Measurements from ENCODE around the gene SPAST. TPM values are rescaled to one million over a fixed set of nuclear protein-coding genes. Genes with fewer than 3 reads are reported as not detected.

Gene SPAST
- total RNA-seq, 1 experiment from 2014 or later: 32.8 TPM

DNA sequence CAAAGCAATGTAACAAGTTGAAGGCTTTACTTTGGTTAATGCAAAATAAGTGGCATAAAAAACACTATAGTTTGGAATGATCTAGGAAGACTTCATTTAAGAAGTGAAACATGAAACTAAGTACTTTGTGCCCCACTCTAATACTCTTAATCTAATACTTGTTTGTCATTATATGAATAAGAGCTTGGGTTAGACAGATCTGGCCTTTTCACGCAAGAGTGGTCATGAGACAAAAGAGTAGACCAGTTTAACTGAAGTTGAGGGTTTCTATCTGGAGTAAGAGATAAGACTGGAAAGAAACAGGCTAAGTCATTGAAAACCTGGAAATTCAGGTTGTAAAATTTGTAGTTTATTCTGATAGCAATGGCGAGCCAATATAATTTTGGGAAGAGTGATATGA lies 105.2 kb downstream of the SPAST start:
- Histone ChIP-seq H3K4me1 (ENCODE audit: insufficient read depth, low read length) (no peaks in the 10 kb centered on the region), H4K20me1 (ENCODE audit: control insufficient read depth, insufficient read depth, insufficient read length) (no peaks in the 10 kb centered on the region), H3K27me3 (ENCODE audit: insufficient read depth, low read length) (no peaks in the 10 kb centered on the region), H3K56ac (ENCODE audit: insufficient read length, low read depth, low read length) (no peak overlapping the region), H3K4me2 (ENCODE audit: insufficient read depth, insufficient read length, low read length) (no peak overlapping the region), H3K14ac (ENCODE audit: insufficient read depth, low read length) (no peak overlapping the region), H2BK120ac (ENCODE audit: low read depth, low read length, poor library complexity, severe bottlenecking) (no peak overlapping the region), H2BK15ac (ENCODE audit: low read depth, low read length) (no peak overlapping the region), H3K79me1 (ENCODE audit: insufficient read depth, low read depth, low read length, poor library complexity, severe bottlenecking) (peaks cover 2% of the 10 kb centered on the region), H4K8ac (replicated peaks; ENCODE audit: insufficient read length, low read depth, low read length) (no peak overlapping the region), H3T11ph (ENCODE audit: low read length) (no peak overlapping the region), H2AK5ac (ENCODE audit: insufficient read length, low read length) (no peak overlapping the region), H3K18ac (ENCODE audit: insufficient read length, low read depth, low read length) (no peak overlapping the region), H3K9me3 (ENCODE audit: control insufficient read depth, low read depth, low read length) (no peaks in the 10 kb centered on the region), H3K23ac (ENCODE audit: insufficient read length, low read depth, low read length) (no peak overlapping the region), H4K91ac (ENCODE audit: insufficient read length, low read depth, low read length) (no peak overlapping the region), H2BK5ac (ENCODE audit: insufficient read length, low read length) (no peak overlapping the region), H3K79me2 (ENCODE audit: insufficient read depth, low read length) (peaks cover 5% of the 10 kb centered on the region; the same call in 1 of the 2 replicates), H3K27ac (ENCODE audit: insufficient read length, low read depth, low read length) (no peak overlapping the region), H4K5ac (ENCODE audit: insufficient read length, low read depth, low read length) (no peak overlapping the region), H3K9ac (ENCODE audit: extremely low read depth, insufficient read length, low read length) (no peak overlapping the region), H3K4ac (ENCODE audit: low read depth, low read length) (no peak overlapping the region), H2BK20ac (ENCODE audit: low read depth, low read length, poor library complexity, severe bottlenecking) (no peak overlapping the region), H3K23me2 (ENCODE audit: insufficient read length, low read depth, low read length, poor library complexity, severe bottlenecking) (peaks cover 3% of the 10 kb centered on the region), H2BK12ac (ENCODE audit: insufficient read length, low read depth, low read length) (no peak overlapping the region), H2AFZ (ENCODE audit: low read length) (no peak overlapping the region)
- no peak overlapping the region for H3K4me3 Mint-ChIP-seq
- peaks cover 0 to 27% (median 12%) of the 10 kb centered on the region in 3 experiments; a peak in 5 of 7 replicates for H3K36me3 Mint-ChIP-seq (ENCODE audit: insufficient read depth in 1 of 3, low read depth in 3 of 3)
- DNase-seq: no peak
- no peaks in the 10 kb centered on the region for H3K27me3 Mint-ChIP-seq (ENCODE audit: low read depth)
- H3K4me1 Mint-ChIP-seq: peaks cover 13 to 16% of the 10 kb centered on the region in 2 experiments
- TF ChIP-seq, protein P1, sequence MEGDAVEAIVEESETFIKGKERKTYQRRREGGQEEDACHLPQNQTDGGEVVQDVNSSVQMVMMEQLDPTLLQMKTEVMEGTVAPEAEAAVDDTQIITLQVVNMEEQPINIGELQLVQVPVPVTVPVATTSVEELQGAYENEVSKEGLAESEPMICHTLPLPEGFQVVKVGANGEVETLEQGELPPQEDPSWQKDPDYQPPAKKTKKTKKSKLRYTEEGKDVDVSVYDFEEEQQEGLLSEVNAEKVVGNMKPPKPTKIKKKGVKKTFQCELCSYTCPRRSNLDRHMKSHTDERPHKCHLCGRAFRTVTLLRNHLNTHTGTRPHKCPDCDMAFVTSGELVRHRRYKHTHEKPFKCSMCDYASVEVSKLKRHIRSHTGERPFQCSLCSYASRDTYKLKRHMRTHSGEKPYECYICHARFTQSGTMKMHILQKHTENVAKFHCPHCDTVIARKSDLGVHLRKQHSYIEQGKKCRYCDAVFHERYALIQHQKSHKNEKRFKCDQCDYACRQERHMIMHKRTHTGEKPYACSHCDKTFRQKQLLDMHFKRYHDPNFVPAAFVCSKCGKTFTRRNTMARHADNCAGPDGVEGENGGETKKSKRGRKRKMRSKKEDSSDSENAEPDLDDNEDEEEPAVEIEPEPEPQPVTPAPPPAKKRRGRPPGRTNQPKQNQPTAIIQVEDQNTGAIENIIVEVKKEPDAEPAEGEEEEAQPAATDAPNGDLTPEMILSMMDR (conservative IDR thresholded peaks at IDR 0.05): no peak
- no CpG with 5 or more reads among the region's 2 CpGs for WGBS (ENCODE audit: extremely low coverage, insufficient read length, low lambda C conversion rate)
- no peaks in the 10 kb centered on the region for H3K9me3 Mint-ChIP-seq
- no peak overlapping the region for H3K27ac Mint-ChIP-seq

Data from H9 (cell line).